DMS79 treated with DMSO at 0.1 percent for 48 hours (cell line): ENCODE results near the gene TKT.

Source experiments
- DNase-seq: peaks from one replicate; lab custom pipeline; 2025; lab: John Stamatoyannopoulos, UW

Gene TKT

GRCh38 chr3:53240989-53241972 lies 14.5 kb downstream of the TKT start:
- no peak for DNase-seq

- no peak for DNase-seq
Measured at GRCh38 chr3:53239800-53240199, 16.0 kb downstream of the TKT start.

GRCh38 chr3:53238886-53239285 lies 16.9 kb downstream of the TKT start:
- no peak for DNase-seq

GRCh38 chr3:53238051-53238850 lies 17.6 kb downstream of the TKT start:
- DNase-seq = no peak

GRCh38 chr3:53236112-53236841 lies 19.5 kb downstream of the TKT start:
- no peak for DNase-seq

- no peak for DNase-seq
Measured at GRCh38 chr3:53235545-53235944, 20.3 kb downstream of the TKT start.

- DNase-seq = no peak
Measured at GRCh38 chr3:53234841-53235232, 21.0 kb downstream of the TKT start.

GRCh38 chr3:53234130-53234840 lies 21.5 kb downstream of the TKT start:
- DNase-seq = no peak

- no peak for DNase-seq
Measured at GRCh38 chr3:53232641-53233377, 23.0 kb downstream of the TKT start.

GRCh38 chr3:53231532-53232511 lies 24.0 kb downstream of the TKT start:
- DNase-seq = no peak

GRCh38 chr3:53230789-53231188 lies 25.0 kb downstream of the TKT start:
- no peak for DNase-seq

GRCh38 chr3:53230041-53230621 lies 25.7 kb downstream of the TKT start:
- no peak for DNase-seq

GRCh38 chr3:53229606-53230005 lies 26.2 kb downstream of the TKT start:
- no peak for DNase-seq

GRCh38 chr3:53229171-53229570 lies 26.7 kb downstream of the TKT start:
- DNase-seq = no peak

GRCh38 chr3:53227993-53228885 lies 27.6 kb downstream of the TKT start:
- no peak for DNase-seq

- no peak for DNase-seq
Measured at GRCh38 chr3:53226841-53227407, 28.9 kb downstream of the TKT start.

GRCh38 chr3:53226142-53226840 lies 29.5 kb downstream of the TKT start:
- DNase-seq = no peak
